K562 (cell line): ENCODE measurements around the gene PCDH1.

ENCODE experiments used
- EP300 ChIP-seq: IDR thresholded peaks from 2 replicates; pipeline ENCODE4 v1.6.1; 2012; ENCODE audit warnings: low read length, improper control_type of control experiment
- HMGN3 ChIP-seq: IDR thresholded peaks from 2 replicates; pipeline ENCODE4 v1.6.1; 2011; ENCODE audit warnings: borderline replicate concordance, low read depth, mild to moderate bottlenecking, mixed read lengths, low read length; ENCODE audit not compliant: insufficient read length; ENCODE audit errors: extremely low read depth
- SREBF1 ChIP-seq: fragments of 150-350 bp; IDR thresholded peaks from 2 replicates; pipeline ENCODE4 v1.6.1; 2014; ENCODE audit warnings: antibody characterized with exemption, low read depth, low read length, borderline replicate concordance
- TF ChIP-seq, protein P1 (sequence below), 3 experiments: IDR thresholded peaks in 2 of 3; conservative IDR thresholded peaks in 1 of 3; 2 replicates each; pipeline ENCODE4 v1.5.1; 2011 to 2012; ENCODE audit warnings: low read length in 3 of 3, mild to moderate bottlenecking in 3 of 3, control low read depth in 2 of 3, improper control_type of control experiment in 1 of 3, inconsistent platforms in 1 of 3, low read depth in 1 of 3, mixed read lengths in 1 of 3, moderate library complexity in 1 of 3; ENCODE audit not compliant: insufficient read depth in 2 of 3

- TF ChIP-seq HMGN3: no peak
- TF ChIP-seq, protein P1, sequence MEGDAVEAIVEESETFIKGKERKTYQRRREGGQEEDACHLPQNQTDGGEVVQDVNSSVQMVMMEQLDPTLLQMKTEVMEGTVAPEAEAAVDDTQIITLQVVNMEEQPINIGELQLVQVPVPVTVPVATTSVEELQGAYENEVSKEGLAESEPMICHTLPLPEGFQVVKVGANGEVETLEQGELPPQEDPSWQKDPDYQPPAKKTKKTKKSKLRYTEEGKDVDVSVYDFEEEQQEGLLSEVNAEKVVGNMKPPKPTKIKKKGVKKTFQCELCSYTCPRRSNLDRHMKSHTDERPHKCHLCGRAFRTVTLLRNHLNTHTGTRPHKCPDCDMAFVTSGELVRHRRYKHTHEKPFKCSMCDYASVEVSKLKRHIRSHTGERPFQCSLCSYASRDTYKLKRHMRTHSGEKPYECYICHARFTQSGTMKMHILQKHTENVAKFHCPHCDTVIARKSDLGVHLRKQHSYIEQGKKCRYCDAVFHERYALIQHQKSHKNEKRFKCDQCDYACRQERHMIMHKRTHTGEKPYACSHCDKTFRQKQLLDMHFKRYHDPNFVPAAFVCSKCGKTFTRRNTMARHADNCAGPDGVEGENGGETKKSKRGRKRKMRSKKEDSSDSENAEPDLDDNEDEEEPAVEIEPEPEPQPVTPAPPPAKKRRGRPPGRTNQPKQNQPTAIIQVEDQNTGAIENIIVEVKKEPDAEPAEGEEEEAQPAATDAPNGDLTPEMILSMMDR (IDR thresholded peaks at IDR 0.05 in 2 of 3, conservative IDR thresholded peaks at IDR 0.05 in 1 of 3; ENCODE audit: insufficient read depth in 2 of 3, low read depth in 1 of 3, low read length in 3 of 3): no peak
- TF ChIP-seq SREBF1: no peak
- TF ChIP-seq EP300: no peak
These were observed 12.1 kb downstream of the PCDH1 start for GRCh38 chr5:141866096-141866495.
